ENCODE results near the gene HHIPL1.

Gene HHIPL1

GRCh38 chr14:99663386-99664057, 18.6 kb downstream of the HHIPL1 start:
- H3K9me2 ChIP-seq (replicated peaks; ENCODE audit: control insufficient read depth, low read length), result no peaks in the 10 kb centered on the region
- no peak overlapping the region for H3K27ac ChIP-seq (ENCODE audit: low read depth, low read length)
- H3F3A ChIP-seq (ENCODE audit: control insufficient read depth, insufficient read depth), result no peaks in the 10 kb centered on the region
- no peaks in the 10 kb centered on the region for H3K27me3 ChIP-seq (ENCODE audit: control insufficient read depth, low read length)
- no peaks in the 10 kb centered on the region for H3K9me3 ChIP-seq (ENCODE audit: control insufficient read depth, insufficient read depth, low read length)
- no peak overlapping the region for H3K4me2 ChIP-seq (ENCODE audit: low read length)
- no peaks in the 10 kb centered on the region for H3K36me3 ChIP-seq (ENCODE audit: control insufficient read depth, low read length)
- peaks cover 6% of the 10 kb centered on the region; the same call in 1 of the 2 replicates for H3K4me1 ChIP-seq (ENCODE audit: control insufficient read depth, low read length)
- H4K20me1 ChIP-seq (ENCODE audit: control insufficient read depth, insufficient read depth, low read depth, low read length), result no peaks in the 10 kb centered on the region
- no peak for TF ChIP-seq EZH2phosphoT487 (IDR thresholded peaks at IDR 0.05; ENCODE audit: borderline replicate concordance, low read length)
- no peak for TF ChIP-seq CTCF (IDR thresholded peaks at IDR 0.05; ENCODE audit: low read depth, low read length, poor library complexity, severe bottlenecking)
- H3K4me3 ChIP-seq (ENCODE audit: low read length), result no peak overlapping the region
- no peaks in the 10 kb centered on the region for H3K79me2 ChIP-seq (ENCODE audit: control insufficient read depth, low read length)

- H4K20me1 ChIP-seq (ENCODE audit: control insufficient read depth, insufficient read depth, low read depth, low read length), result no peaks in the 10 kb centered on the region
- no peak overlapping the region for H3K4me2 ChIP-seq (ENCODE audit: low read length)
- no peaks in the 10 kb centered on the region for H3K27me3 ChIP-seq (ENCODE audit: control insufficient read depth, low read length)
- H3K4me3 ChIP-seq (ENCODE audit: low read length), result no peak overlapping the region
- H3K4me1 ChIP-seq (ENCODE audit: control insufficient read depth, low read length), result peaks cover 6% of the 10 kb centered on the region; the same call in 1 of the 2 replicates
- no peaks in the 10 kb centered on the region for H3K9me2 ChIP-seq (replicated peaks; ENCODE audit: control insufficient read depth, low read length)
- TF ChIP-seq CTCF (IDR thresholded peaks at IDR 0.05; ENCODE audit: low read depth, low read length, poor library complexity, severe bottlenecking), result no peak
- TF ChIP-seq EZH2phosphoT487 (IDR thresholded peaks at IDR 0.05; ENCODE audit: borderline replicate concordance, low read length), result no peak
- H3K27ac ChIP-seq (ENCODE audit: low read depth, low read length), result no peak overlapping the region
- no peaks in the 10 kb centered on the region for H3K9me3 ChIP-seq (ENCODE audit: control insufficient read depth, insufficient read depth, low read length)
- no peaks in the 10 kb centered on the region for H3F3A ChIP-seq (ENCODE audit: control insufficient read depth, insufficient read depth)
- no peaks in the 10 kb centered on the region for H3K79me2 ChIP-seq (ENCODE audit: control insufficient read depth, low read length)
- no peaks in the 10 kb centered on the region for H3K36me3 ChIP-seq (ENCODE audit: control insufficient read depth, low read length)
Measured at GRCh38 chr14:99664058-99664936, 19.4 kb downstream of the HHIPL1 start.

GRCh38 chr14:99664937-99665273, 20.0 kb downstream of the HHIPL1 start:
- Histone ChIP-seq H3K4me2 (ENCODE audit: low read length) (no peak overlapping the region), H3K79me2 (ENCODE audit: control insufficient read depth, low read length) (no peaks in the 10 kb centered on the region), H3K36me3 (ENCODE audit: control insufficient read depth, low read length) (no peaks in the 10 kb centered on the region), H3K27ac (ENCODE audit: low read depth, low read length) (no peak overlapping the region), H3K9me2 (replicated peaks; ENCODE audit: control insufficient read depth, low read length) (no peaks in the 10 kb centered on the region), H3K4me3 (ENCODE audit: low read length) (no peak overlapping the region), H3K4me1 (ENCODE audit: control insufficient read depth, low read length) (peaks cover 6% of the 10 kb centered on the region; the same call in 1 of the 2 replicates), H4K20me1 (ENCODE audit: control insufficient read depth, insufficient read depth, low read depth, low read length) (no peaks in the 10 kb centered on the region), H3K27me3 (ENCODE audit: control insufficient read depth, low read length) (no peaks in the 10 kb centered on the region), H3K9me3 (ENCODE audit: control insufficient read depth, insufficient read depth, low read length) (no peaks in the 10 kb centered on the region), H3F3A (ENCODE audit: control insufficient read depth, insufficient read depth) (no peaks in the 10 kb centered on the region)
- no peak for TF ChIP-seq CTCF (IDR thresholded peaks at IDR 0.05; ENCODE audit: low read depth, low read length, poor library complexity, severe bottlenecking)
- TF ChIP-seq EZH2phosphoT487 (IDR thresholded peaks at IDR 0.05; ENCODE audit: borderline replicate concordance, low read length), result no peak

All from DOHH2 (cell line).